Hepatocyte (in vitro differentiated cells): ENCODE measurements around the gene BCAP31.

ENCODE experiments used
- CTCF ChIP-seq: fragments of 200-600 bp; sonication (generic); IDR thresholded peaks from 2 replicates; pipeline ENCODE4 v1.5.1; 2016; ENCODE audit warnings: antibody characterized with exemption, mild to moderate bottlenecking; ENCODE audit not compliant: poor library complexity
- EZH2 ChIP-seq: fragments of 200-600 bp; sonication (generic); IDR thresholded peaks from 2 replicates; pipeline ENCODE4 v1.6.1; 2016; ENCODE audit warnings: antibody characterized with exemption, mild to moderate bottlenecking, borderline replicate concordance
- EZH2phosphoT487 ChIP-seq: fragments of 200-600 bp; sonication (generic); IDR thresholded peaks from one replicate; pipeline ENCODE4 v1.6.1; 2018; ENCODE audit warnings: antibody characterized with exemption, mild to moderate bottlenecking, low read depth, moderate library complexity; ENCODE audit not compliant: unreplicated experiment, severe bottlenecking

GRCh38 chrX:153735274-153735673 is 11.1 kb upstream of the BCAP31 start:
- no peak for TF ChIP-seq CTCF
- TF ChIP-seq EZH2 = no peak
- TF ChIP-seq EZH2phosphoT487 = no peak
